ENCODE measurements around the gene NPW. TPM values are rescaled to one million over a fixed set of nuclear protein-coding genes. Genes with fewer than 3 reads are reported as not detected.

Gene NPW
- polyA plus RNA-seq, 3 donors = 0.54 to 0.68 TPM; not detected in 1

- 91 to 95% (median 91%) methylated on average over 24 to 39 of the region's 39 CpGs for WGBS, 3 donors
- no peak overlapping the region for H3K27ac ChIP-seq (ENCODE audit: low read depth, low read length)
Measured at GRCh38 chr16:1998852-1999801, 20.5 kb upstream of the NPW start.

GRCh38 chr16:1999866-2000514, 19.6 kb upstream of the NPW start:
- WGBS, 3 donors = 78 to 85% (median 84%) methylated on average over 24 to 28 of the region's 28 CpGs
- H3K27ac ChIP-seq (ENCODE audit: low read depth, low read length) = no peak overlapping the region

- 94 to 96% (median 96%) methylated on average over 19 of the region's 19 CpGs for WGBS, 3 donors
Measured at GRCh38 chr16:2001035-2001434, 18.6 kb upstream of the NPW start.

GRCh38 chr16:2001456-2002355, 17.9 kb upstream of the NPW start:
- 94 to 96% (median 95%) methylated on average over 53 of the region's 53 CpGs for WGBS, 3 donors
- H3K27ac ChIP-seq (ENCODE audit: low read depth, low read length) = no peak overlapping the region

More at GRCh38 chr16:2001035-2001434, 18.6 kb upstream of the NPW start:
- H3K27ac ChIP-seq (ENCODE audit: low read depth, low read length) = no peak overlapping the region

- H3K27ac ChIP-seq (ENCODE audit: low read depth, low read length) = no peak overlapping the region
- WGBS, 3 donors = 90 to 93% (median 91%) methylated on average over 44 to 47 of the region's 47 CpGs
Measured at GRCh38 chr16:2002406-2003230, 17.0 kb upstream of the NPW start.

GRCh38 chr16:2003231-2003826, 16.3 kb upstream of the NPW start:
- WGBS, 3 donors = 72 to 85% (median 79%) methylated on average over 8 of the region's 8 CpGs
- no peak overlapping the region for H3K27ac ChIP-seq (ENCODE audit: low read depth, low read length)

- no peak overlapping the region for H3K27ac ChIP-seq (ENCODE audit: low read depth, low read length)
- 18 to 35% (median 30%) methylated on average over 34 to 36 of the region's 36 CpGs for WGBS, 3 donors
Measured at GRCh38 chr16:2003827-2004641, 15.6 kb upstream of the NPW start.

- no peak overlapping the region for H3K27ac ChIP-seq (ENCODE audit: low read depth, low read length)
- WGBS, 3 donors = 63 to 74% (median 65%) methylated on average over 32 to 34 of the region's 34 CpGs
Measured at GRCh38 chr16:2004795-2005517, 14.6 kb upstream of the NPW start.

GRCh38 chr16:2005646-2006045, 13.9 kb upstream of the NPW start:
- 45 to 57% (median 46%) methylated on average over 21 of the region's 21 CpGs for WGBS, 3 donors

GRCh38 chr16:2006317-2006716, 13.3 kb upstream of the NPW start:
- H3K27ac ChIP-seq (ENCODE audit: low read depth, low read length) = no peak overlapping the region
- 82 to 94% (median 91%) methylated on average over 8 of the region's 8 CpGs for WGBS, 3 donors

More at GRCh38 chr16:2005646-2006045, 13.9 kb upstream of the NPW start:
- H3K27ac ChIP-seq (ENCODE audit: low read depth, low read length) = no peak overlapping the region

GRCh38 chr16:2007081-2007836, 12.3 kb upstream of the NPW start:
- no peak overlapping the region for H3K27ac ChIP-seq (ENCODE audit: low read depth, low read length)
- WGBS, 3 donors = 58 to 65% (median 60%) methylated on average over 16 of the region's 16 CpGs

- H3K27ac ChIP-seq (ENCODE audit: low read depth, low read length) = no peak overlapping the region
Measured at GRCh38 chr16:2008009-2008526, 11.5 kb upstream of the NPW start.

GRCh38 chr16:2008631-2009163, 10.9 kb upstream of the NPW start:
- peak overlapping the region; percentile 73 for H3K27ac ChIP-seq (ENCODE audit: low read depth, low read length)
- 2% methylated on average over 22 to 23 of the region's 23 CpGs for WGBS, 3 donors

More at GRCh38 chr16:2008009-2008526, 11.5 kb upstream of the NPW start:
- WGBS, 3 donors = 12 to 24% (median 19%) methylated on average over 15 of the region's 15 CpGs

- WGBS, 3 donors = 0% methylated on average over 28 to 55 of the region's 55 CpGs
- H3K27ac ChIP-seq (ENCODE audit: low read depth, low read length) = peak overlapping the region; percentile 73
Measured at GRCh38 chr16:2009164-2009711, 10.3 kb upstream of the NPW start.

Measured in adipose tissue (tissue), 3 donors.